OCI-LY1 (cell line): Measurements from ENCODE around the gene GNG7.

ENCODE experiments used
- H2AFZ ChIP-seq: fragments of 200-600 bp; sonication (generic), shearing (Covaris generic); 2 replicates; pipeline ENCODE4 v1.6.0; 2014; ENCODE audit warnings: antibody characterized with exemption, mild to moderate bottlenecking, low read length
- H3F3A ChIP-seq: fragments of 200-600 bp; sonication (generic), shearing (Covaris generic); 2 replicates; pipeline ENCODE4 v1.6.0; 2014; ENCODE audit warnings: mild to moderate bottlenecking, antibody characterized with exemption, low read length, moderate library complexity; ENCODE audit not compliant: insufficient read depth
- H3K27ac ChIP-seq: fragments of 200-600 bp; sonication (generic); 2 replicates; pipeline ENCODE4 v1.5.1; 2014; ENCODE audit warnings: low read length, mixed run types, mild to moderate bottlenecking, low read depth; ENCODE audit not compliant: poor library complexity, severe bottlenecking
- H3K27me3 ChIP-seq: fragments of 200-600 bp; sonication (generic); 2 replicates; pipeline ENCODE4 v1.6.0; 2014; ENCODE audit warnings: antibody characterized with exemption, mild to moderate bottlenecking, low read length, moderate library complexity; ENCODE audit not compliant: insufficient read depth
- H3K36me3 ChIP-seq: fragments of 200-600 bp; sonication (generic); 2 replicates; pipeline ENCODE4 v1.6.1; 2014; ENCODE audit warnings: mild to moderate bottlenecking, antibody characterized with exemption, low read length, moderate library complexity, mixed read lengths; ENCODE audit not compliant: insufficient read depth
- H3K4me1 ChIP-seq: fragments of 200-600 bp; sonication (generic); 2 replicates; pipeline ENCODE4 v1.5.1; 2014; ENCODE audit warnings: mild to moderate bottlenecking, low read length, moderate library complexity; ENCODE audit not compliant: insufficient read depth, severe bottlenecking
- H3K4me2 ChIP-seq: fragments of 200-600 bp; sonication (generic), shearing (Covaris generic); 2 replicates; pipeline ENCODE4 v1.6.1; 2014; ENCODE audit warnings: low read length
- H3K4me3 ChIP-seq: fragments of 200-600 bp; sonication (generic); 2 replicates; pipeline ENCODE4 v1.5.1; 2014; ENCODE audit warnings: low read length, low read depth, mild to moderate bottlenecking, mixed read lengths; ENCODE audit not compliant: poor library complexity, severe bottlenecking
- H3K79me2 ChIP-seq: fragments of 200-600 bp; shearing (Covaris generic); 2 replicates; pipeline ENCODE4 v1.6.1; 2016; ENCODE audit warnings: mixed run types, low read length, mixed read lengths; ENCODE audit not compliant: insufficient read depth
- H3K9ac ChIP-seq: fragments of 200-600 bp; sonication (generic), shearing (Covaris generic); 2 replicates; pipeline ENCODE4 v1.6.1; 2014; ENCODE audit warnings: mild to moderate bottlenecking, low read length, mixed read lengths
- H3K9me2 ChIP-seq: fragments of 200-600 bp; sonication (generic), shearing (Covaris generic); 2 replicates; pipeline ENCODE4 v1.6.1; 2014; ENCODE audit warnings: low read depth, mild to moderate bottlenecking, low read length, mixed read lengths
- H3K9me3 ChIP-seq: fragments of 200-600 bp; shearing (Covaris generic); 2 replicates; pipeline ENCODE4 v1.6.1; 2014; ENCODE audit warnings: low read length, mixed read lengths
- H4K20me1 ChIP-seq: fragments of 200-600 bp; sonication (generic), shearing (Covaris generic); 2 replicates; pipeline ENCODE4 v1.6.0; 2016; ENCODE audit warnings: mild to moderate bottlenecking, low read length; ENCODE audit not compliant: insufficient read depth
- EZH2 ChIP-seq: fragments of 200-600 bp; sonication (generic), shearing (Covaris generic); IDR thresholded peaks from 2 replicates; pipeline ENCODE4 v1.8.0; 2017; ENCODE audit warnings: borderline replicate concordance, mixed run types, mild to moderate bottlenecking, antibody characterized with exemption, low read length, moderate library complexity, mixed read lengths
- TF ChIP-seq, protein P1 (sequence below): fragments of 200-600 bp; sonication (generic), shearing (Covaris generic); IDR thresholded peaks from 2 replicates; pipeline ENCODE4 v1.5.1; 2017; ENCODE audit warnings: mild to moderate bottlenecking, antibody characterized with exemption, low read length, moderate library complexity, mixed read lengths

The GNG7 gene

DNA sequence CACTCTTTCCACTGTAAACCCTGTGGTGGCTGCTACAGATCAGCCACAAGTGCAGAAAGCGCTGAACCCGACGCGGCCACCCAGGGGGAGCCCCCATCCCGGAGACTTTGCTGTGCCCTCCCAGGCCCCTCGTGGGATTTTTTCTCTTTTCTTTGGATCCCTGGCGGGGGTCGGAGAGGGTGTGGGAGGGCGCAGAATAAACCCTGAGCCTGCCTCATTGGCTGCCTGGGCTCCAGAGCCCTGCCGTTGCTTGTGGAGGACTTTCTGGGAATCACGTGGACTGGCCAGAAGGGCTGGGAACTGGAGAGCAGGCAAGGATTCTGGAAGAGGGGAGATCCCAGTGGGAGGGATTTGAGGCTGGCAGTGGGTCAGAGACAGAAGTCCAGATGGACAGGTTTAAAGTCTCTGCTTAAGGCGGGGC lies 201.6 kb downstream of the GNG7 start:
- H3K9ac ChIP-seq: no peak overlapping the region
- H2AFZ ChIP-seq: no peak overlapping the region
- H4K20me1 ChIP-seq: no peaks in the 10 kb centered on the region
- H3K4me1 ChIP-seq: no peaks in the 10 kb centered on the region
- no peaks in the 10 kb centered on the region for H3K79me2 ChIP-seq
- no peaks in the 10 kb centered on the region for H3F3A ChIP-seq
- H3K4me3 ChIP-seq: no peak overlapping the region
- TF ChIP-seq, protein P1, sequence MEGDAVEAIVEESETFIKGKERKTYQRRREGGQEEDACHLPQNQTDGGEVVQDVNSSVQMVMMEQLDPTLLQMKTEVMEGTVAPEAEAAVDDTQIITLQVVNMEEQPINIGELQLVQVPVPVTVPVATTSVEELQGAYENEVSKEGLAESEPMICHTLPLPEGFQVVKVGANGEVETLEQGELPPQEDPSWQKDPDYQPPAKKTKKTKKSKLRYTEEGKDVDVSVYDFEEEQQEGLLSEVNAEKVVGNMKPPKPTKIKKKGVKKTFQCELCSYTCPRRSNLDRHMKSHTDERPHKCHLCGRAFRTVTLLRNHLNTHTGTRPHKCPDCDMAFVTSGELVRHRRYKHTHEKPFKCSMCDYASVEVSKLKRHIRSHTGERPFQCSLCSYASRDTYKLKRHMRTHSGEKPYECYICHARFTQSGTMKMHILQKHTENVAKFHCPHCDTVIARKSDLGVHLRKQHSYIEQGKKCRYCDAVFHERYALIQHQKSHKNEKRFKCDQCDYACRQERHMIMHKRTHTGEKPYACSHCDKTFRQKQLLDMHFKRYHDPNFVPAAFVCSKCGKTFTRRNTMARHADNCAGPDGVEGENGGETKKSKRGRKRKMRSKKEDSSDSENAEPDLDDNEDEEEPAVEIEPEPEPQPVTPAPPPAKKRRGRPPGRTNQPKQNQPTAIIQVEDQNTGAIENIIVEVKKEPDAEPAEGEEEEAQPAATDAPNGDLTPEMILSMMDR: no peak
- TF ChIP-seq EZH2: no peak
- no peaks in the 10 kb centered on the region for H3K9me3 ChIP-seq
- H3K4me2 ChIP-seq: no peak overlapping the region
- H3K9me2 ChIP-seq: no peaks in the 10 kb centered on the region
- H3K27me3 ChIP-seq: peaks cover 6% of the 10 kb centered on the region; the same call in 1 of the 2 replicates
- no peaks in the 10 kb centered on the region for H3K36me3 ChIP-seq
- H3K27ac ChIP-seq: no peak overlapping the region

DNA sequence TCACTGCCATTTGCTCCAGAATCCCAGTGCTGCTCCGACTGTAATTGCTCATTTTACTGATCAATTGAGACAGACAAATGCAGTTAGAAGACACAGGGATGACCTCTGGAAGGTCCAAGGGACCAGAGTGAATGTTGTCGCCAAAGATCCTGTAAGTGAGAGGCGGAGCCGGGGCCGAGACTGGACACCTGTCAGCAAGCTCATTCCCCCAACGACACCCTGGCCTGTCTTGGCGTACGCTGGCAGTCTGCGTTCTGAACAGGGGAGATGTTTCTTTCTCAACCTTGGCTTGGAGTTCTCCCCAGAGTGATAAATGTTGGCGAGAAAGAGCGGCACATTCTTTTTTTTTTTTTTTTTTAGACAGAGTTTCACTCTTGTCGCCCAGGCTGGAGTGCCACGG lies 202.3 kb downstream of the GNG7 start:
- peaks cover 3% of the 10 kb centered on the region for H3K4me1 ChIP-seq
- H3K27me3 ChIP-seq: peaks cover 6% of the 10 kb centered on the region; the same call in 1 of the 2 replicates
- no peaks in the 10 kb centered on the region for H3K9me3 ChIP-seq
- no peaks in the 10 kb centered on the region for H3K9me2 ChIP-seq
- H3K36me3 ChIP-seq: no peaks in the 10 kb centered on the region
- H2AFZ ChIP-seq: no peak overlapping the region
- H3F3A ChIP-seq: no peaks in the 10 kb centered on the region
- no peak overlapping the region for H3K4me3 ChIP-seq
- H4K20me1 ChIP-seq: no peaks in the 10 kb centered on the region
- H3K79me2 ChIP-seq: no peaks in the 10 kb centered on the region
- H3K9ac ChIP-seq: no peak overlapping the region
- H3K4me2 ChIP-seq: no peak overlapping the region
- no peak overlapping the region for H3K27ac ChIP-seq
- no peak for TF ChIP-seq EZH2
- TF ChIP-seq, protein P1: no peak

DNA sequence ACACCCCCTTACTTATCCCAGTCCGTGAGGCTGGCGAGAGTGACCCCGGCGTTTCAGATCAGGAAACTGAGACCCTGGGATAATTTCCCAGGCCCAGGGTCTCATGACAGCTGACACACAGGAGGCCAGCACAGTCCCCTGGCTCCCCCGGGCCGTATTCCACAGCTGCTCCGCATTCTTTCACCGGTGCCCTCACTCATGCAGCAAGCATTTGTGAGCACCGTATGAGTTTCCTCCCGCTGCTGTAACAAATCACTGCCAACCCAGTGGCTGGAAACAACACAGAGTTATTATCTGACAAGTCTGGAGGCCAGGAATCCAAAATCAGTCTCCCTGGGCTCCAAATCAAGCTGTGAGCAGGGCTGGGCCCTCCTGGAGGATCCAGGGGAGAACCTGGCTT lies 205.3 kb downstream of the GNG7 start:
- H4K20me1 ChIP-seq: no peaks in the 10 kb centered on the region
- no peaks in the 10 kb centered on the region for H3K36me3 ChIP-seq
- H3K4me3 ChIP-seq: no peak overlapping the region
- peaks cover 20% of the 10 kb centered on the region for H3K4me1 ChIP-seq
- peaks cover 11% of the 10 kb centered on the region; the same call in 1 of the 2 replicates for H3K27me3 ChIP-seq
- H3F3A ChIP-seq: no peaks in the 10 kb centered on the region; the same call in 1 of the 2 replicates
- no peak overlapping the region for H2AFZ ChIP-seq
- H3K9me3 ChIP-seq: no peaks in the 10 kb centered on the region
- H3K79me2 ChIP-seq: no peaks in the 10 kb centered on the region
- H3K9ac ChIP-seq: no peak overlapping the region
- no peak for TF ChIP-seq EZH2
- TF ChIP-seq, protein P1: no peak
- no peak overlapping the region for H3K27ac ChIP-seq
- no peaks in the 10 kb centered on the region for H3K9me2 ChIP-seq
- H3K4me2 ChIP-seq: no peak overlapping the region
